GM18499 (cell line): Measurements from ENCODE around the gene SLC16A4.
"Not testable (repeated sequence)": the region's sequence is repeated elsewhere in the genome, so short reads cannot be mapped to it uniquely, and the experiment has no call there.

Experiments used
- ATAC-seq: cut with Tn5 transposase; IDR thresholded peaks from one replicate; pipeline ENCODE4 v1.9.1; 2021; ENCODE audit warnings: moderate number of reproducible peaks; ENCODE audit not compliant: insufficient read depth, unreplicated experiment

SLC16A4 gene

GRCh38 chr1:110411173-110411735 is 20.4 kb upstream of the SLC16A4 start:
- no peak for ATAC-seq

GRCh38 chr1:110409316-110409715 is 18.5 kb upstream of the SLC16A4 start:
- no peak for ATAC-seq

GRCh38 chr1:110408488-110408887 is 17.7 kb upstream of the SLC16A4 start:
- no peak for ATAC-seq

DNA sequence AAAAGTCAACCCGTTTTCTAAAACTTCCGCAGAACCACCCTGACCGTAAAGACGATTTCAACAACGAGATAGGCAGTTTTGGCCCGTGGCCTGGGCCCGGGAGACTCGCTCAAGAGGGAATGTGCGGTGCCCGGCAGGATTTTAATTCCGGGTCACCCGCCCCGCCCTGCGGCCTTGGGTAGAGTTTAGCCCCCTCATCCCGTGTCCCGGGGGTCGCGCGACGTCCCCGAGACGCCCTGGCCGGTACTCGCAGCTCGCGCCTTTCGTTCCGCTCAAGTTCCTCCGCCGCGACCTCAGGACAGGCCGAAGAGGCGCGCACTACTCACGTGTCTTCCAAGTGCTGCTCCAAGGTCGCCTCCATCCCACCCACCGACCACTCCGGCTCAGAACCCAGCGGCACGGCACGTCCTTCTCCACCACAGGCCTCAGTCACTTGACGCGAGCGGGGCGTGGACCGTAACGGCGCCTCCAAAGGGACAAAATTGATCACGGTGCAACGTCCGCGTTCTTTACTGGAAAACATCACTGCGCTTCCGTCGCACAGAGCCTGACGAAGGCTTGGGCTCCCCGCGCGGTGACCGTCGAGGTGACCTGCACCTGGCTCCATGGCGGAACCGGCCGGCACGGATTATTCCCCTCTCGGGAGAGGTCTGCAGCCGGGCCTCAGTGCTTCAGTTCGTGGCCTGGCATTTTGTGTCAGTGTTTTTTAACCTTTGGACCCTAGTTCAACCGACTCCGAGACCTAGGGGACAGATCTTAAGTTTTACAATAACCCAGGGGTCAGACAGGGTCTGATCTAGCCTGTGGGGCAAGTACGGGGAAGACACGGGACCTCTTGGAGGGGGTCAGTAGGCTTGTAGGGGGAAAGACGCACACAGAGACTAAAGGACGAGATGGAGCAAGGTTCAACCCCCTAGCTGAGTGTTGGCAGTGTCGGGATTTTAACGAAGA is 16.7 kb upstream of the SLC16A4 start, which contains the start of gene LAMTOR5:
Gene LAMTOR5, minus strand, starts transcription at position 435 of the 951 bp plus-strand sequence. Its CDS starts 74 bp downstream, at position 361.
- ATAC-seq = peak; percentile 78

- not testable (repeated sequence) for ATAC-seq
These were observed 15.6 kb upstream of the SLC16A4 start for GRCh38 chr1:110406407-110406806.

DNA sequence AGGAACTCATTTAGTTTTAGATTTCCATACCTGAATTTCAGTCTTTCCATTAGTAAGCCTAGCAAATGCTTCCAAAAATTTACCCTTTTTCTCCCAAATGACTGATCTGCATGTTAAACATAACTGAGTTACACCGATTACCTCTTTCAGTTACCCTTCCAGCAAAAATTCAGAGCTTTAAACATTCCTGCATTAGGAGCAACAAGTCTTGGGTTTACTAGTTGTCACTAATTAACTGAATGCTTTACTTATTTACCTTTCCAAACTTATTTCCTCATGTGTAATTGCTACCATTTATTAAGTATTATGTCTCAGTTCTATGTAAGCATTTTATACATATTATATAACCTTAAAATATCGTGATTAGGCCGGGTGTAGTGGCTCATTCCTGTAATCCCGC is 13.6 kb upstream of the SLC16A4 start:
- no peak for ATAC-seq

DNA sequence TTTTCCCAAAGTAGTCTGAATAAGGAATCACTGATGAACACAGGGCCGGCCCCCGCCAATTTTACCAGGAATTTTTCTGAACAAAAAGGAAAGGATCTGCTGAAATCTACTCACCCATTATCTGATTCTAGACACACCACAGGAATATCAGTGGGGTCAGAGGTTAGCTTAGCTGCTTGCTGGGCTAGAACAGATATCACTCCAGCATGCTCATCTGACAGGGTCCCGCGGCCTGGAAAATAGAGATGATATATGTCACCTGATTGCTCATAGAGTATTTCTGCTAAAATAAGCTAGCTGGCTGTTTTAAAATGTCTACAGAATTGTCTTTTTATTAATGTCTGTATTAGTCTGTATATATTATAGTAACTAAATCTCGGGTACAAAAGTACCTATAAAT is 13.0 kb upstream of the SLC16A4 start:
- ATAC-seq = no peak

GRCh38 chr1:110396259-110396958 is 5.6 kb upstream of the SLC16A4 start:
- not testable (repeated sequence) for ATAC-seq

GRCh38 chr1:110394493-110394820 is 3.6 kb upstream of the SLC16A4 start:
- no peak for ATAC-seq

DNA sequence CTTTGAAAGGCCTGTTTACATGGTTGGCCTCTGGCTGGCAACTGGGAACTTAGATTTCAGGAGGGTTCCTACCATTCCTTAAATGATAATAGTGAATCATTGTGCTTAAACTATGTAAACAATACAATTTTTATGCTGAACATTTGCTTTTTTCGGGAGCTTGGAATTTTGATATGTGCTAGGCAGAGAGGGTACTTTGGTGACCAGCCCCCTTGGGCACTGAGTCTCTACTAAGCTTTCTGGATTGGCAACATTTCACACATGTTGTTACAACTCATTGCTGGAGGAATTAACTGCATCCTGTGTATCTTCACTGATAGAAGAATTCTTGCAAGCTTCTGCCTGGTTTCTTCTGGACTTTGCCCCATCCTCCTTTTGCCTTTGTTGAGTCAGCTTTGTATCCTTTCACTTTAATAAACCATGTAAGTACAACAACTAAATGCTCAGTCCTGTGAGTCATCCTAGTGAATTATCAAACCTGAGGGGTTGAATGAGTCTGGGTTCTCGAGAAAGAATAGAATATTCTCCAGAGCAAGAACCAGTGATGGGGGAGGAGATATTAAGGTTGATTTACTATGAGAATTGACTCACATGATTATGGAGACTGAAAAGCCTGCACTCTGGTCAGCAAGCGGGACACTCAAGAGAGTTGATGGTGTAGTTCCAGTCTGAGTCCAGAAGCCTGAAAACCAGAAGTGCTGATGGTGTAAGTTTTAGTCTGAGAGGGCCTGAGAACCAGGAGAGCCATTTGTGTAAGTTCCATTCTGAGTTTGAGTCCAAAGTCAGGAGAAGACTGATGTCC is 3.1 kb upstream of the SLC16A4 start:
- ATAC-seq = no peak

GRCh38 chr1:110393286-110393685 is 2.5 kb upstream of the SLC16A4 start:
- ATAC-seq = no peak

- no peak for ATAC-seq
These were observed 730 bp downstream of the SLC16A4 start for GRCh38 chr1:110390096-110390495.

DNA sequence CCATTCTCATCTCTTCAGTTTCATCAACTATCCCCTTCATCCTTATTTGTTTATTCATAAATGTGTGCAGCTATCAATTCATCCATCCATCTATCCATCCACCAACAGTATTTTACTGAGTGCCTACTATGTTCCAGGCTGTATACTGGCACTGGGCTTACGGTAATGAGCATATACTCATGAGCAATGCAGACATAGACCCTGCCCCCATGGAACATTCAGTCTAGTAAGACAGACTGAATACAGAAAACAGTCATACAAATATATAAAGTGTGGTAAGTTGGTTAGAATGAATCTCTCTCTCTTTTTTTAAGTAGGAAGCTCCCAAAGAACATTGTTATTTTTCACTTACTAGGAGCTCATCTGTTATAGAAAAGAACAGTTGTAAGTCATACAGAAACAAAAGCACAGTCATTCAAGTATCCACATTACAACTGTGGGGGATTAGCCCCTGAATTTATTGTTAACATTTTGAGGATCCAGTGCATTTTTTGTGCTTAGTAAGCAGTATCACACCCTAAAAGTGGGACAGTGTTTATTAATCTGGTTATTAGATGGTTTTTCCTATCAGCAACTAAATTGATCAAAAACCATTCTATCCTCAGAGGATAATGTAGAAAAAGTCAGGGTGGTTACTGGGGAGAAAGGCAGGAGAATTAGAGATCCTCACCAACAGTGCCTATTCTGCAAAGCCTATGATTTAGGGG is 3.6 kb downstream of the SLC16A4 start:
- no peak for ATAC-seq

- no peak for ATAC-seq
These were observed 5.5 kb downstream of the SLC16A4 start for GRCh38 chr1:110385369-110385768.

DNA sequence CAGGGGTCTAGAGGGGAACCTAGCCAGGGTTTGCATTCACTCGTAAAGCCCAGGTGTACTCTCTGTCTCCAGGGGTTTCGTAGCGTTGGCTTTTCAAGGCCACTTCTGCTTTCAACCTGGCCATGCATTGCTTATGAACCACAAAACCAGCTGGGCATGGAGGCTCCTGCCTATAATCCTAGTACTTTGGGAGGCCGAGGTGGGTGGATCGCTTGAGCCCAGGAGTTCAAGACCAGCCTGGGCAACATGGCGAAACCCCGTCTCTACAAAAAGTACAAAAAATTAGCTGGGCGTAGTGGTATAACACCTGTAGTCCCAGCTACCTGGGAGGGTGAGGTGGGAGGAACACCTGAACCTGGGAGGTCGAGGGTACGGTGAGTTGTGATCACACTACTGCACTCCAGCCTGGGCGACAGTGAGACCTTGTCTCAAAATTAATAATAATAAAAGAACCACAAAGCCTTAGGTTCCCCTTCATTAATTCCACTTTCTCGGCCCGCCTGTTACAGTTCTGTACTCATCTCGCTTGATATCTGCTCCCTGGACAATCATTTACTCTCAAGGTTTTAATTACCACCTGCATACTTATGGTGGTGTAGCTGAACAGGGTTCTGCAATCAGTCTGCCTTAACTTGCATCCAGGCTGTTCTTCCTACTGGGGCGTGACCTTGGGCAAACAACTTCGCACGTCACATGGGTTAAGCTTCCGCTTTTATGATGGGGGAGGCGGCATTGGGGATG is 6.1 kb downstream of the SLC16A4 start:
- peak; percentile 43 for ATAC-seq

GRCh38 chr1:110383251-110383990 is 7.4 kb downstream of the SLC16A4 start:
- ATAC-seq = no peak

GRCh38 chr1:110380672-110381283 is 10.0 kb downstream of the SLC16A4 start:
- ATAC-seq = no peak

DNA sequence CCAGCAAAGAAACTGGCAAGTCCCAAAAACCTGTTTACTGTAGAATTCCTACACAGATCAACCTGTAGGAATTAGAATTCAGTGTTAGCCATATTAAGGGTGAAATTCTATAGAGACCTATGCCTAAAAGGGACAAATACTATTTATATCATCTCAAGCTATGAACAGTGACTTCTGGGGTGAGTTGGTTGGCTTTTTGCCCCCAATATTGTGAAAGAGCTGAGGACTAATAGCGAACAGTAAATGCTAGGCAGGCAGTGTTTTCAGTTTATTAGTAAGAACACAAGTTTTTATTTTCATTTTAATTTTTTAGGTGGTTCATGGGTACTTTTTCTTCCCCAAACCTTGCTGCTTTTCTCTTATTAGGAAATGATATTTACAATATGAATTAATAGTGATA is 15.3 kb downstream of the SLC16A4 start:
- ATAC-seq = no peak
